ENCODE measurements around the gene KCNE1. TPM values are rescaled to one million over a fixed set of nuclear protein-coding genes. Genes with fewer than 3 reads are reported as not detected.
"Not testable (repeated sequence)": the region's sequence is repeated elsewhere in the genome, so short reads cannot be mapped to it uniquely, and the experiment has no call there.

The KCNE1 gene
- total RNA-seq, 1 experiment from 2014 or later: 0.14 TPM

- ChIA-PET CTCF (interaction anchor here (0.6 to 1.6 kb wide), 5 partner anchors 13 to 1428 kb away, joined by 3 to 4 read pairs (median 3); no protein-coding TSS in a partner anchor), POLR2A (interaction anchor here (0.6 to 1.4 kb wide), 2 partner anchors 13 to 117 kb away, joined by 3 to 4 read pairs; no protein-coding TSS in a partner anchor)
- Mint-ChIP-seq H3K4me3 (ENCODE audit: unreplicated experiment) (no peak overlapping the region), H3K27ac (ENCODE audit: low read depth, unreplicated experiment) (no peak overlapping the region), H3K36me3 (ENCODE audit: insufficient read depth, unreplicated experiment) (no peaks in the 10 kb centered on the region), H3K4me1 (ENCODE audit: insufficient read depth, unreplicated experiment) (no peaks in the 10 kb centered on the region), H3K27me3 (ENCODE audit: insufficient read depth, unreplicated experiment) (no peaks in the 10 kb centered on the region), H3K9me3 (ENCODE audit: unreplicated experiment) (peaks cover 6% of the 10 kb centered on the region)
- no peak for TF ChIP-seq CTCF (IDR thresholded peaks at IDR 0.05; ENCODE audit: unreplicated experiment)
- no peak for DNase-seq (ENCODE audit: unreplicated experiment)
- intact Hi-C loops (cut with micrococcal nuclease): no loop called here
- BruUV-seq (replicated peaks): no TSS peak
Measured at GRCh38 chr21:34559089-34559631, 47.1 kb upstream of the KCNE1 start.

DNA sequence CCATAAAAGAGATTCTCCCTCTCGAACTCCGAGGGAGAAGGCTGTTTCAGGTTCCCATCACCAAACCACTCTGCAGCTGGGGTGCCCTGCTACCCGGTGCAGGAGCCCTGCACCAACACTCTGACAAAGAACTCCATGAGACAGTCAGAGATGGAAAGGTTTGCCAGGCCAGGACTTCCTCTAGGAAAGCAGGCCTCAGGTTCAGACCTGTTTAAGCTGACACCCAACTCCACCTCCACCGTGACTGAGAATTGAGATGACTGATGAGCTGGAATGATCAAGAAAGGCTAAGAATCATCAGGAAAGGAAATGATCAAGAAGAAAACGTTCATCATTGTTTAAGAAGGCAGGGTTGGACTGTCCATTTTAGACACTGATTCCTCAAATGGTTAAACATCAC, 46.2 kb upstream of the KCNE1 start:
- ChIA-PET POLR2A (interaction anchor here (0.7 kb wide), 1 partner anchor 35 kb away, joined by 3 read pairs; no protein-coding TSS in a partner anchor), CTCF (interaction anchor here (0.8 kb wide), 1 partner anchor 32 kb away, joined by 4 read pairs; no protein-coding TSS in a partner anchor)
- H3K4me1 Mint-ChIP-seq (ENCODE audit: insufficient read depth, unreplicated experiment): no peaks in the 10 kb centered on the region
- no peaks in the 10 kb centered on the region for H3K27me3 Mint-ChIP-seq (ENCODE audit: insufficient read depth, unreplicated experiment)
- peaks cover 6% of the 10 kb centered on the region for H3K9me3 Mint-ChIP-seq (ENCODE audit: unreplicated experiment)
- H3K4me3 Mint-ChIP-seq (ENCODE audit: unreplicated experiment): no peak overlapping the region
- DNase-seq (ENCODE audit: unreplicated experiment): peak; percentile 17
- TF ChIP-seq CTCF (IDR thresholded peaks at IDR 0.05; ENCODE audit: unreplicated experiment): no peak
- intact Hi-C loops (cut with micrococcal nuclease): no loop called here
- BruUV-seq (replicated peaks): no TSS peak
- no peak overlapping the region for H3K27ac Mint-ChIP-seq (ENCODE audit: low read depth, unreplicated experiment)
- no peaks in the 10 kb centered on the region for H3K36me3 Mint-ChIP-seq (ENCODE audit: insufficient read depth, unreplicated experiment)

DNA sequence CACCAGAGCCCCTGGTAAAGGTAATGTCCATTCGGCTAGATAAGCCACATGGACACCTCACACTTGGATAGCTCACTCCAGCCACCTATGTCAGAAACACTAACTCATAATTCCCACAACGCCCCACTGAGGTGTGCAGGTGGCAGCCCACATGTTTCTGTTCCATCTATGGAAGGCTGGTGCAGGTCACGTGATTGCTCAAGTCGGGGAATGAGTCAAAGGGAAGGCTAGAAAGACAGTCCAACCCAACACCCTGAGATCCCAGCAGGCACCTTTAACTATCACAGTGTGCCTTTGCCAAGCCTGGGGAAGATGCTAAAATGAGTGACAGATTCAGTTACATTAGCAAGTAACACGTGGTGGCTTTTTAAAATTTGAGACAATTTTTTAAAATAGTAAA, 45.3 kb upstream of the KCNE1 start:
- Mint-ChIP-seq H3K27me3 (ENCODE audit: insufficient read depth, unreplicated experiment) (no peaks in the 10 kb centered on the region), H3K9me3 (ENCODE audit: unreplicated experiment) (peaks cover 6% of the 10 kb centered on the region), H3K27ac (ENCODE audit: low read depth, unreplicated experiment) (no peak overlapping the region), H3K4me3 (ENCODE audit: unreplicated experiment) (no peak overlapping the region), H3K4me1 (ENCODE audit: insufficient read depth, unreplicated experiment) (peaks cover 4% of the 10 kb centered on the region), H3K36me3 (ENCODE audit: insufficient read depth, unreplicated experiment) (no peaks in the 10 kb centered on the region)
- intact Hi-C loops (cut with micrococcal nuclease): no loop called here
- DNase-seq (ENCODE audit: unreplicated experiment): no peak
- ChIA-PET CTCF (no interaction called here), POLR2A (interaction anchor here (0.6 kb wide), 1 partner anchor 32 kb away, joined by 3 read pairs; no protein-coding TSS in a partner anchor)
- TF ChIP-seq CTCF (IDR thresholded peaks at IDR 0.05; ENCODE audit: unreplicated experiment): no peak
- BruUV-seq (replicated peaks): no TSS peak

- intact Hi-C loops (cut with micrococcal nuclease): not testable (repeated sequence)
Measured at GRCh38 chr21:34554670-34555069, 42.7 kb upstream of the KCNE1 start.

More at GRCh38 chr21:34554670-34555069, 42.7 kb upstream of the KCNE1 start:
- H3K4me1 Mint-ChIP-seq (ENCODE audit: insufficient read depth, unreplicated experiment); BruUV-seq (replicated peaks); POLR2A ChIA-PET; H3K27me3 Mint-ChIP-seq (ENCODE audit: insufficient read depth, unreplicated experiment); H3K4me3 Mint-ChIP-seq (ENCODE audit: unreplicated experiment); DNase-seq (ENCODE audit: unreplicated experiment); H3K36me3 Mint-ChIP-seq (ENCODE audit: insufficient read depth, unreplicated experiment); H3K27ac Mint-ChIP-seq (ENCODE audit: low read depth, unreplicated experiment); H3K9me3 Mint-ChIP-seq (ENCODE audit: unreplicated experiment): not testable (repeated sequence)
- CTCF ChIA-PET: interaction anchor here (1.4 to 1.6 kb wide), 2 partner anchors 11 to 77 kb away, joined by 3 to 6 read pairs; no protein-coding TSS in a partner anchor
